ENCODE data around the gene ADCY2. TPM values are rescaled to one million over a fixed set of nuclear protein-coding genes. Genes with fewer than 3 reads are reported as not detected.

ADCY2 gene
- total RNA-seq, 2 experiments from 2014 or later: not detected

DNA sequence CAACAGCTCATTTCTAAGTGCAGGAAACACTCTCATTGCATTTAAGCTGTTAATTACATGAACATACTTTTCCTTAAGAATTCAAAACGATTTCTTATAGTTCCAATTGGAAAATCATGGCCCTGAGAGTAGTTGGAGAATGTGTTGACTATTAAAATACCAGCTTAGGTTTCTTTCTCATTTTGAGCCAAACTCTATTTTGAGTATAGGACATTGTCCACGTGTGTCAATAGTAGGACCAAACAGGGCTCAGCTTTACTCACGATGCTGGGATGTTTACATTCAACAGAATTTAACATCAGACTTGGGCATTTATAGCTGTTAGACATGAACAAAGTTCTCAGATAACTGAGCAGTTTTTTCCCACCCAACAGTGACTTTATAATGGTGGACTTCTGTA, 39.6 kb downstream of the ADCY2 start:
- Mint-ChIP-seq H3K36me3 (ENCODE audit: low read depth) (no peaks in the 10 kb centered on the region), H3K4me1 (no peaks in the 10 kb centered on the region), H3K27ac (no peak overlapping the region), H3K4me3 (no peak overlapping the region), H3K27me3 (no peaks in the 10 kb centered on the region), H3K9me3 (no peaks in the 10 kb centered on the region)
- no peak for DNase-seq
- ChIA-PET POLR2A (no interaction called here), CTCF (no interaction called here)

DNA sequence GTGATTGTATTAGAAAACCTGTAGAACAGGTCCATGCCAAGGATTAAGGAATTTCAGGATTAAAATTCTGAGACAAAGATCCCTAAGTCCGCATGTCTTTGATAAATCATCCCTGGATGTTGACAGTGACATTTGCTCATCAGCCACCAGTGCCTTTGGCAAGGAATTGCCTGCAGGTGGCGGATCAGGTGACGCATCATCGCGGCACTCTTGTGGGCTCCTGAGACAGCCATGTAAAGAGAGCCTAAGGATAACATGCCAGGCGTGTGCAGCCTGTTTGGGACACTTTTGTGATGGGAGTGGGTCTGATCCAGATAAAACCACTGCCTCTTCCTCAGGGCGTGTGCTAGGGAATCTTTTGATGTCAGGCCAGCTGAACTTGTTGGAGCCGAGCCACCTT, 40.6 kb downstream of the ADCY2 start:
- no peak overlapping the region for H3K27ac Mint-ChIP-seq
- no peaks in the 10 kb centered on the region for H3K36me3 Mint-ChIP-seq (ENCODE audit: low read depth)
- H3K9me3 Mint-ChIP-seq: no peaks in the 10 kb centered on the region
- CTCF ChIA-PET: no interaction called here
- POLR2A ChIA-PET: no interaction called here
- H3K27me3 Mint-ChIP-seq: no peaks in the 10 kb centered on the region
- DNase-seq: no peak
- no peaks in the 10 kb centered on the region for H3K4me1 Mint-ChIP-seq
- H3K4me3 Mint-ChIP-seq: no peak overlapping the region

DNA sequence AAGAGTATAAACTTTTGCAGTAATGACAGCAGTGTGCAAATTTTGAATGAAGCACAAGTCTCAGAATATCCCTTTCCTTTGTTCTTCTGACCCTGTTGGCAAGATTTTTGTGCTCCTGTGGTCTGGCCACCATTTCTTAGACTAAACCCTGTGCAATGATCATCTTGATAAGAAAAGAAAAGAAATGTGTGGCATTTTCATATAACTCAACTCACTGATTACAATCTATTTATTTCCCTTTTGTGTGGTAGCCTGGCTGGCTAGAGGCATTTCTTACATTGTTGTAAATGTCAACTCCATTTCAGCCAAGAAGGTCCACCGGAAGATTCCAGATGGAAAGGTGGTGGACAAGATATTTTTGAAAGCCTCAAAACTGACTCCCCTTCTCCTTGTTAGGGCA, 41.9 kb downstream of the ADCY2 start:
- ChIA-PET CTCF (no interaction called here), POLR2A (no interaction called here)
- Mint-ChIP-seq H3K4me1 (no peaks in the 10 kb centered on the region), H3K36me3 (ENCODE audit: low read depth) (no peaks in the 10 kb centered on the region), H3K27me3 (no peaks in the 10 kb centered on the region), H3K9me3 (no peaks in the 10 kb centered on the region), H3K4me3 (no peak overlapping the region), H3K27ac (no peak overlapping the region)
- no peak for DNase-seq

DNA sequence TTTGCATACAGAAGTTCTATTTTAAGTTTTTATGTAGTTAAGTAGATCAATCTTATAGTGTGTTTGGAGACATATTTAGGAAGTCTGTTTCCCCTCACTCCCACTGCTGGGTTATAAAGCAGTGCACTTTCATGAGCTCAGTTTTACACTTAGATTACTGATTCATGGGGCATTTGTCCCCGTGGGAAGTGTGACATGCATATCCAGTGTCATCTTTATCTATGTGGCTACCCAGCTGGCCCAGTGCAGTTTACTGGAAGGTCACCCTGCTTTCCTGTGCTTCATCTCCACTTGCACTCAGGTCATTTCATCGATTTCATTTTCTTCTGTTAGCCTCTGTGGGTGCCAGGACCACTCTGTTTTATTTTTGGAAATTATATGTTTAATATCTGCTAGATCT, 49.1 kb downstream of the ADCY2 start:
- no peaks in the 10 kb centered on the region for H3K36me3 Mint-ChIP-seq (ENCODE audit: low read depth)
- no peaks in the 10 kb centered on the region for H3K27me3 Mint-ChIP-seq
- no peak for DNase-seq
- ChIA-PET POLR2A (no interaction called here), CTCF (no interaction called here)
- no peaks in the 10 kb centered on the region for H3K4me1 Mint-ChIP-seq
- no peaks in the 10 kb centered on the region for H3K9me3 Mint-ChIP-seq
- no peak overlapping the region for H3K27ac Mint-ChIP-seq
- H3K4me3 Mint-ChIP-seq: no peak overlapping the region

DNA sequence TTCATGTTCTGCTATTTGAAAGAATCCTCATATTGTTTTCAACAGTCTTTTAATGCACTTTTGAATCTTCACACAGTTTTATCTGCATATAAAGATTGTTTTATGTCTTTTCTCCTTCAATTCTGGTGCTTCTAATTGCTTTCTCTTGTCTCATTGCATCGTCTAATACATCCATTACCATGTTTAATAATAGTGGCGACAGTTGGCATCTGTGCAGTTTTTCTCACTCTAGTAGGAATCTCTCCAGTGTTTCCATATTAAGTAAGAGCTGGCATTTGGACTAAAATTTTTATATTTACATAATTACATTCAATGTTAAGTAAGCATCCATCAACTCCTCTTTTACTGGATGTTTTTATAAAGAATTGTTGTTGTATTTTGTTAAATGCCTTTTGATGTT, 49.9 kb downstream of the ADCY2 start:
- Mint-ChIP-seq H3K36me3 (ENCODE audit: low read depth) (no peaks in the 10 kb centered on the region), H3K27ac (no peak overlapping the region), H3K27me3 (no peaks in the 10 kb centered on the region), H3K4me1 (no peaks in the 10 kb centered on the region), H3K4me3 (no peak overlapping the region), H3K9me3 (no peaks in the 10 kb centered on the region)
- DNase-seq: no peak
- ChIA-PET CTCF (no interaction called here), POLR2A (no interaction called here)

DNA sequence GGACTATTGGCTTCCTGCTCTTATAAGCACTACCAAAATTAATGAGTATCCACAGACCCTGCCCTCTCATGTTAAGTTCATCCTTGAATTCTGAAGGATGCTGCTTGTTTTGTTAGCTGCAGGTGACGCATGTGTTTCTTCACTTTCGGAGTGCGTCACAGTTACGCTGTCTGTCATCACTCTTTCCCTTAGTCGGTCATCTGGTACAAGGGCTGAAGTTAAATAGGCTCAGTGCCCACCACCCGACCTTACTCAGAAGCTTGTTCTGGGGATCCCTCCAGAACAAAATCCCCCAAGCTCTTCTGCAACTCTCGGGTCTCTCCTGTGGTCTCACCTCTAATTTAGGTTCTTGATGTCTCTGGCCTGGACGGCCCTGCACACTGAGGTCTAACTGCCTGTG, 51.0 kb downstream of the ADCY2 start:
- no peaks in the 10 kb centered on the region for H3K9me3 Mint-ChIP-seq
- H3K27ac Mint-ChIP-seq: no peak overlapping the region
- DNase-seq: no peak
- ChIA-PET POLR2A (no interaction called here), CTCF (no interaction called here)
- no peaks in the 10 kb centered on the region for H3K27me3 Mint-ChIP-seq
- no peaks in the 10 kb centered on the region for H3K4me1 Mint-ChIP-seq
- no peaks in the 10 kb centered on the region for H3K36me3 Mint-ChIP-seq (ENCODE audit: low read depth)
- H3K4me3 Mint-ChIP-seq: no peak overlapping the region

DNA sequence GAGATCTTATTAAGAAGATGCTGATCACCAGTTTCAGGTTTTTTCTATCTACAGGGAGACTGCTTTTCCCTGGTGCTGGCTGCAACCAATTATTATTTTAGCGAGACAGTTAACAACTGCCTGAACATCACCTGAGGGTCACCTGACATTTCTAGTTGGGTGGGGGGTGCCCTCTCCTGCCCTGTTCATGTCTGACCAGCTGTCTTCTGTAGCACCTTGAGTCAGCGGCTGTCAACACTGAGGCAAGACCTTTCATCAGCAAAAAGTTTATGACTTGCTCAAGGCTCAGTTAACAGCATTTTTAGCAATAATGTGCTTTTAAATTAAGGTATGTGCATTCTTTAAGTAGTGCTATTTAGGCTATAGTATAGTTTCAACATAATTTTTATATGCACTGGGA, 58.0 kb downstream of the ADCY2 start:
- Mint-ChIP-seq H3K27me3 (no peaks in the 10 kb centered on the region), H3K27ac (no peak overlapping the region), H3K9me3 (no peaks in the 10 kb centered on the region), H3K4me3 (no peak overlapping the region), H3K36me3 (ENCODE audit: low read depth) (no peaks in the 10 kb centered on the region), H3K4me1 (no peaks in the 10 kb centered on the region)
- ChIA-PET CTCF (no interaction called here), POLR2A (no interaction called here)
- DNase-seq: no peak

DNA sequence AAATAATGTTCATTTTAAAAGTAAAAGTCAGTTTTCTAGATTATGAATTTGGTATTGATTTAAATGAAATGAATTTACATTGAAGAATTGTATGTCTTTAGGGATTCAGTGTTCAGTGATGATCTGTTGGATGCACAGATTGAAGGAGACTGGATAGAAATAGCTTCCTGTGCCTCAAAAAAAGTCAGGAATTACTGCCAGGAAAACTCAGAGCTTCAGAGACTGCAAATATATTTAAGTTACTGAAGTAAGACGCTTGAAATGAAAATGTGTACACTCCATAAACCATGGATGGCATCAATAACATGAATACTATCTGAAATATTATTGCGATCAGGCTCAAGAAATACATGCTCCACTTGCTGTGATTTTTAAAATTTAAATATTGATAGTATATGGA, 60.3 kb downstream of the ADCY2 start:
- H3K4me1 Mint-ChIP-seq: no peaks in the 10 kb centered on the region
- no peaks in the 10 kb centered on the region for H3K36me3 Mint-ChIP-seq (ENCODE audit: low read depth)
- POLR2A ChIA-PET: no interaction called here
- no peaks in the 10 kb centered on the region for H3K9me3 Mint-ChIP-seq
- CTCF ChIA-PET: no interaction called here
- no peaks in the 10 kb centered on the region for H3K27me3 Mint-ChIP-seq
- no peak overlapping the region for H3K4me3 Mint-ChIP-seq
- H3K27ac Mint-ChIP-seq: no peak overlapping the region
- DNase-seq: no peak

DNA sequence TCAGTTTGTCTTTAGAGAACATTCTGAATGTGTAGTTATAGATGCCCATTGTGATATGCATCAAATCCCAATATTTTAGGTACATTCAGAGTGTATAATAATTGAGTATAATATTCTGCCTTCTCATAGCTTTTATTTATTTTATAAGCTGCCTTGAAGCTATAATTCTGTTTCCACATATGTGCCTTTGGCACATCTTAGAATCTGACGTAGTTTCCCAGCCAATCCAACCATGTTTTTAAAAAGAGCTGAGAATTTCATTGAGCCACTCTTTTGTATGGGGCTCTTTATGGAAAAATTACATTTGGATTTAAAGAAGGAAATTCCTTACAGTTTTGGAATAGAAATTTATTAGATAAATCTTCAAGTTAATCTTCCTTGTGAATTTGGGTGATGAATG, 65.4 kb downstream of the ADCY2 start:
- CTCF ChIA-PET: no interaction called here
- Mint-ChIP-seq H3K4me1 (no peaks in the 10 kb centered on the region), H3K4me3 (no peak overlapping the region)

DNA sequence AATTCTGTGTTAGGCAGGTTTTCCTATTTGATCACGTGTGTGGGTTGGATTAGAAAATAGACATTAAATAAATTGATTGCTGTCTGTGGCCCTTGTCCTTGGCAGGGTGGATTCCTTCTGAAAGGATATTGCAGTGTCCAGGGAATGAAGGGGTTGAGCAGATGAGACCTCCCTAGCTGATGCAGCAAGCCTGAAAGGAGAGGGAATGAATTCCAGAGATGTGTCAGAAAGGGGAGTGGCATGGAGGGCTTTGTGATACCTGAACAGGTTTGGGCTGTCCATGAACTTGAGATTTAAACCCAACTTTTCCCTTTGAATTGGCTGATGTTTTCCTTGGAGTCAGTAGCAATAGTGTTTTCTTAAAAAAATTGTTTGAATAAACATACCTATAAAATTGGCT, 66.8 kb downstream of the ADCY2 start:
- H3K27me3 Mint-ChIP-seq: no peaks in the 10 kb centered on the region
- no peaks in the 10 kb centered on the region for H3K4me1 Mint-ChIP-seq
- no peaks in the 10 kb centered on the region for H3K9me3 Mint-ChIP-seq
- ChIA-PET POLR2A (no interaction called here), CTCF (no interaction called here)
- H3K27ac Mint-ChIP-seq: no peak overlapping the region
- no peak overlapping the region for H3K4me3 Mint-ChIP-seq
- DNase-seq: no peak
- H3K36me3 Mint-ChIP-seq (ENCODE audit: low read depth): no peaks in the 10 kb centered on the region

More for the DNA sequence above, 65.4 kb downstream of the ADCY2 start:
- Mint-ChIP-seq H3K9me3 (no peaks in the 10 kb centered on the region), H3K27ac (no peak overlapping the region), H3K36me3 (ENCODE audit: low read depth) (no peaks in the 10 kb centered on the region), H3K27me3 (no peaks in the 10 kb centered on the region)
- no peak for DNase-seq
- POLR2A ChIA-PET: no interaction called here

DNA sequence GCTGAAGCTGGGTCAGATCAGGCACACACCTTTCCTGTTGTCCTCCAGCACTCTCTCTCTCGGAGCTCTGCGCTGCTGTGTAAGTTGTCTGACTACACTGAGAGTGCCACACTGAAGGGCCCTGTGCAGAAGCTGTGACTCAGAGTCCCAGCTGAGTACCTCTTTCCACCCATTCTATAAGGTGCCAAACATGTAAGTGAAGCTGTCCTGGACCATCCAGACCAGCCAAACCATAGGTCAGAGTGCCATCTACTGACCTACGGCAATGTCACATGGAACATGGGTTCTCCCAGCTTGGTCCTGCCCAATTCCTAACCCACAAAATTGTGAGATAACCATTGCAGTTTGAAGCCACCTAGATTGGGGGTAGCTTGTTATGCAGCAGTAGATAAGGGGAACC, 68.2 kb downstream of the ADCY2 start:
- no peaks in the 10 kb centered on the region for H3K36me3 Mint-ChIP-seq (ENCODE audit: low read depth)
- no peaks in the 10 kb centered on the region for H3K4me1 Mint-ChIP-seq
- POLR2A ChIA-PET: no interaction called here
- no peak for DNase-seq
- H3K27ac Mint-ChIP-seq: no peak overlapping the region
- CTCF ChIA-PET: no interaction called here
- no peak overlapping the region for H3K4me3 Mint-ChIP-seq
- no peaks in the 10 kb centered on the region for H3K9me3 Mint-ChIP-seq
- no peaks in the 10 kb centered on the region for H3K27me3 Mint-ChIP-seq

DNA sequence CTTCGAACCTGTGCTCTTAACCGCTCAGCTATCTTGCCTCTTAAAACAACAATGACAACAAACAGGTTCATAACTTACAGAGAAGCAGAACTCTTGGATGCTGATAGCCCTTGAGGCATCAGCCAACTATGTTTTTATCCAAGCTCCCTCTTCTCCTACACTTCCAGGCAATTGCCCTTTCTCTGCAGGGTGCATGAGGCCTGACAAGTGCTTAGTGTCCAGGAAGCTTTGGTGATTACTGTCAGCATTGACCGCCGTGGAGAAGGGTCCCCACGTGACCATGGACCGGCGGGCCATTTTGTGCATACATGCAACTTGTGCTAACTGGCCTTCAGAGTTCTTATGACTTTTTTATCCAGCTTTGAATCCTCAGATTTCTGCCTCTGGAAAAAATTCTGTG, 71.2 kb downstream of the ADCY2 start:
- Mint-ChIP-seq H3K4me3 (no peak overlapping the region), H3K9me3 (peaks cover 4% of the 10 kb centered on the region), H3K36me3 (ENCODE audit: low read depth) (no peaks in the 10 kb centered on the region), H3K4me1 (no peaks in the 10 kb centered on the region), H3K27me3 (no peaks in the 10 kb centered on the region), H3K27ac (no peak overlapping the region)
- CTCF ChIA-PET: no interaction called here
- POLR2A ChIA-PET: no interaction called here
- DNase-seq: no peak

DNA sequence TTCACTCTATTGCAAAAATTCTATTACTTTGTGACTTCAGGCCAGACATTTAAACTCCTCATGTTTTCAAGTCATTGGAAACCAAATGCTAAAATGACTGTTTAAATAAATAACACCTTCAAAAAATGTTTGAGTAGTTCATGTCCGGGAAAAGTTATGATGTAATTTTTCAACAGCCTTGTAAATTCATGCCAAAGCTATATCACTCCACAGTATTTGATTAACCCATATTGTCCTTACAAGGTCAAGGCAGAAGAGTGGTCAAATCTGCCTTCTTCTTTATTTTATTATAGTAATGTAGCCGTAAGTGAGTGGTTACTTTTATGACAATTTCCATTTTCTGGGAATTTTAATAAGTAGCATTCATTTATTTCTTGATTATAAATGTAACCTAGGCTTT, 72.8 kb downstream of the ADCY2 start:
- no peak overlapping the region for H3K4me3 Mint-ChIP-seq
- H3K4me1 Mint-ChIP-seq: no peaks in the 10 kb centered on the region
- POLR2A ChIA-PET: no interaction called here
- H3K9me3 Mint-ChIP-seq: peaks cover 4% of the 10 kb centered on the region
- H3K36me3 Mint-ChIP-seq (ENCODE audit: low read depth): no peaks in the 10 kb centered on the region
- H3K27me3 Mint-ChIP-seq: no peaks in the 10 kb centered on the region
- no peak overlapping the region for H3K27ac Mint-ChIP-seq
- DNase-seq: no peak
- CTCF ChIA-PET: no interaction called here

DNA sequence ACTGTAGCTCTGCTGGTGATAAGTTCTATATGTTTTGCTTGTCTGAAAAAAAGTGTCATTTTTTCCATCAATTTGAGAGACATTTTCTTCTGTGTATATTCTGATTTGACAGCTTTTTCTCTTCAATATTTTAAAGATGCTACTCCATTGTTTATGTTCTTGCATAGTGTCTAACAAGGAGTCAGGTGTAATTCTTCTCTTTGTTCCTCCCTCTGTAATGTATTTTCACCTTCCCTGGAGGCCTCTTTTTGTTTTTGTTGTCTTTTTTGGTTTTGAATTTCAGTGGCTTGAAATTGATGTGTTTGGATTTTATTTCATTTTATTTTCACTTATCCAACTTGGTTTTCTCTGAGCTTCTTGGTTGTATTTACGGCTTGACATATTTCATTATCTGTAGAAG, 75.8 kb downstream of the ADCY2 start:
- DNase-seq: no peak
- POLR2A ChIA-PET: no interaction called here
- no peaks in the 10 kb centered on the region for H3K4me1 Mint-ChIP-seq
- H3K9me3 Mint-ChIP-seq: peaks cover 4% of the 10 kb centered on the region
- H3K27ac Mint-ChIP-seq: peak overlapping the region; percentile 26
- H3K27me3 Mint-ChIP-seq: no peaks in the 10 kb centered on the region
- no peak overlapping the region for H3K4me3 Mint-ChIP-seq
- CTCF ChIA-PET: no interaction called here
- no peaks in the 10 kb centered on the region for H3K36me3 Mint-ChIP-seq (ENCODE audit: low read depth)

DNA sequence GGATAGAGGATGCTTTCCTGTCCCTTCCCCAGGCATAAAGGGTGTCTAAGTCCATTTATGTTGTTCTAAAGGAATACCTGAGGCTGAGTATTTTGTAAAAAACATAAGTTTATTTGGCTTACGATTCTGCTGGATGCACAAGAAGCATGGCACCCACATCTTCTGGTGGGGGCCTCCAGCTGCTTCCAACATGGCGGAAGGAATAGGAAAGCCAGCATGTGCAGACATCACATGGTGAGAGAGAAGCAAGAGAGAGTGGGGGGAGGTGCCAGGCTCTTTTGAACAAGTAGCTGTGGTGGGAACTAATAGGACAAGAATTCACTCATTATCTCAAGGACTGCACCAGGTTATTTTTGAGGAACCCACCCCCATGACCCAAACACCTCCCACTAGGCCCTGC, 77.2 kb downstream of the ADCY2 start:
- no peak for DNase-seq
- CTCF ChIA-PET: no interaction called here
- H3K9me3 Mint-ChIP-seq: peaks cover 4% of the 10 kb centered on the region
- H3K27ac Mint-ChIP-seq: no peak overlapping the region
- POLR2A ChIA-PET: no interaction called here
- H3K27me3 Mint-ChIP-seq: no peaks in the 10 kb centered on the region
- no peak overlapping the region for H3K4me3 Mint-ChIP-seq
- H3K4me1 Mint-ChIP-seq: no peaks in the 10 kb centered on the region
- no peaks in the 10 kb centered on the region for H3K36me3 Mint-ChIP-seq (ENCODE audit: low read depth)

Measured in activated CD4-positive, alpha-beta T cell treated with anti-CD3 and anti-CD28 coated beads, Interleukin-2, amount 10 ng/mL, durations not matched to agents 7 days and 5 days (primary cell).